CD4-positive, alpha-beta T cell treated with Interleukin-15 for 1 hour (primary cell): ENCODE data around the gene KCNJ11.

ENCODE experiments used
- DNase-seq: peaks from one replicate; pipeline ENCODE4 v3.0.0-alpha.2; 2020

The KCNJ11 gene

GRCh38 chr11:17389957-17390649, 1.6 kb upstream of the KCNJ11 start:
- DNase-seq: no peak

DNA sequence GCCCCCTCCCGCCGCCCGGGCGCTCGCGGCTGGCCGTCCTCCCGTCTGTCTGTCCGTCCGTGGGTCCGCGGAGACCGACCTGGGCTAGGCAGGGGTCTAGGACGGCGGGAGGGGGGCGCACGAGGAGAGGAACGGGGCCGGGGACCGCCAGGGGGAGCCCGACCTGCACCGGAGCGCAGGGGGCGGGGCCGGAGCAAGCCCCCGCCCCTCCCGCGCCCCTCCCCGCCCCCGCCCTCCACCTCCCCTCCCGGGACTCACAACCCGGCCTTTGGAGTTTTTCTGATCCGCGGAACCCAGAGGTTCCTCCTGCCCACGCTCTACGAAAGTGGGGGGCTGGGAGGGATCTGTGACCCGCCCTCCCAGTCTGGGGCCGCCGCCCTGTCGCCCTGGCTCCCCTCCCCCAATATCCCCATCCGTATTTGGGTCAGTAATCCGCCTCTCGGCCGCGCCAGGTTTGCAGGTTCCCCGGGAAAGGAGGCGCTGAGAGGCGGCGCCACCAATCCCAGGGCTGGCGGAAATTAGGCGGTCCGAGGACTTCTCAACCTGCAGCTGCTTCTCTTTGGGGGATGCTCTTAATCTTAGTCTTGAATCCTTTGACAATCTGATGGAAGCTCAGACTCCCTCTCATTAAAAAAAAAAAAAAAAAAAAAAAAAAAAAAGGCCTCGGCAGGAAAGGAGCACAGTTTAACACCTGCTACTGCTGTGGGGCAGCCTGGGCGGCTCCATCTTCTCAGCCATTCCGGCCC, 925 bp upstream of the KCNJ11 start:
- peak; percentile 74 for DNase-seq

- no peak for DNase-seq
Observed at GRCh38 chr11:17387811-17388210, 648 bp downstream of the KCNJ11 start.

DNA sequence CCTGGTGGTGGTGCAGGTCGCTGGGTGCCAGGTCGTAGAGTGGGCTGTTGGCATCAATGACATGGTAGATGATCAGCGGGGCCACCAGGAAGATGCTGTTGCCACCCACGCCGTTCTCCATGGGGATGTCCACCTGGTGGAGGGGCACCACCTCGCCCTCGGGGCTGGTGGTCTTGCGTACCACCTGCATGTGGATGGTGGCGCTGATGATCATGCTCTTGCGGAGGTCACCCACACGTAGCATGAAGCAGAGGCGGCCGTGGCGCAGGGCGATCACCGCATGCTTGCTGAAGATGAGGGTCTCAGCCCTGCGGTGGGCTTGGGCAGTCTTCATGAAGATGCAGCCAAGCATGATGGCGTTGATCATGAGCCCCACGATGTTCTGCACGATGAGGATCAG, 1.2 kb downstream of the KCNJ11 start:
- DNase-seq: no peak

DNA sequence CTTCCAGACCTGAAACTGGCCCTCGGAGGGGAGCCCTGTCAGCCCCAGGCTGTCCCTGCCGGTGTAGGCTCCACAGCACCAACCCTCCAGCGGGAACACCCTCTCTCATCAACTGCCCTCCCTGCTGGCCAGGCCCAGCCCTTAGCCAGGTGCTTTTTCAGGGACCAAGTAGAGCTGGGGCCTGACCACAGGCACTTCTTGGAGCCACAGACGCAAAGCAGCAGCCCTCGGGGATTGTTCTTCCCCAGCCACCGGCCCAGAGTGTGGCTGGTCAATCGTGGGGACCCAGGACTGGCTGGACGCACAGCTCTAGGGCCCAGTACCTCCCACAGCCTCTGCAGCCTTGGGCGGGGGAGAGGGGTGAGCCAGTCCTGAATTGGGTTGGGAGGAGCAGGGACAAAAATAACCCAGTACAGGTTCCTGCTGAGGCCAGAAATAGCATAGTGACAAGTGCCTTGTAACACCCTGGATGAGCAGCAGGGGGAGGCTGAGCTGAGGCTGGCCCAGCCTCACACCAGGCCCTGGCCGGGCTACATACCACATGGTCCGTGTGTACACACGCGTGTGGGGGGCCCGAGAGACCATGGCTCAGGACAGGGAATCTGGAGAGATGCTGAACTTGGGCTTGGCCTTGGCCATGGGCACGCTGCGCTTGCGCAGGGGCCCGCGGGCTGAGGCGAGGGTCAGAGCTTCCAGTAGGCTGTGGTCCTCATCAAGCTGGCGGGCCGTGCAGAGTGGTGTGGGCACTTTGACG, 2.0 kb downstream of the KCNJ11 start:
- DNase-seq: no peak

DNA sequence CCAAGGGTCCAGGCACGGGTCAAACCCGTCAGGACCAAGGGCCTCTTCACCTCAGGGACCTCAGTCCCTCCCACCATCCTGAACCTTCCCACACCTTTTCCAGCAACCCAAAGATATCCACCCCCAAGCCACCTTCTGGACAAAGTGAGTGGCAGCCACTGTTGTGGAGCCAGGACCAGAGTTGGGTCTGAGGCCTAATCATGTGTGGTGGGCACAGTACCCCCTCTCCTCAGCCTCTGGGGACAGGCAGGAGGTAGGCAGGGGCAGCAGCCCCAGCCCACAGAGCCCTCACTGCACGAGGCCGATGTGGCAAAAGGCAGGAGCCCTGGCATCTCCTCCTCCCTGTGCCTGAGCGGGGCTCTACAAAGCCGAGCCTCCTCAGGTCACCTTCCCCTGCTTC, 2.5 kb downstream of the KCNJ11 start:
- no peak for DNase-seq

GRCh38 chr11:17385492-17385891, 3.0 kb downstream of the KCNJ11 start:
- DNase-seq: no peak

DNA sequence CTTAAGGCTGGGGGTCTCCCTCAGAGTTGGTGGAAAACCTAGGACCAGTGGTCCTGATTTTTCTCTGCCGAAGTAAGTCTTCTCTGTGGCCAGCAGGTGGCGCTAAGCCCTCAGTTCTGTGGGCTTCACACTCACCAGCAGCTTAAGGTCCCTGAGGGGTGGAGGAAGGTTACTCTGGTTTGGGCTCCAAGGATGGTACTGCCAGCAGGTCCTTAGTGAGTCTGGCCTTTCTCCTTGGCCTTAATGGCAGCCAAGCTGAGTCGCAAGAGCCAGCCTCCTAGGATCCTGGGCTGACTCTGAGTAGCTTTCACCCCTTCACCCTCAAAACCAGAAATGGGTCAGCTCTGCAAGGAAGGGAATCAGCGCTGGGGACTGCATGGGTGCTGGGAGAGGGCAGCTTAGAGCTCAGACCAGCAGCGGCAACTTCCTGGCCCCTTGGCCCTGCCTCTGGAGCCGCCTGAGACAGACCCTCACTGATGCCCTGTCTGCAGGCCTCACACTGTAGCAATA, 4.4 kb downstream of the KCNJ11 start:
- DNase-seq: peak; percentile 77

DNA sequence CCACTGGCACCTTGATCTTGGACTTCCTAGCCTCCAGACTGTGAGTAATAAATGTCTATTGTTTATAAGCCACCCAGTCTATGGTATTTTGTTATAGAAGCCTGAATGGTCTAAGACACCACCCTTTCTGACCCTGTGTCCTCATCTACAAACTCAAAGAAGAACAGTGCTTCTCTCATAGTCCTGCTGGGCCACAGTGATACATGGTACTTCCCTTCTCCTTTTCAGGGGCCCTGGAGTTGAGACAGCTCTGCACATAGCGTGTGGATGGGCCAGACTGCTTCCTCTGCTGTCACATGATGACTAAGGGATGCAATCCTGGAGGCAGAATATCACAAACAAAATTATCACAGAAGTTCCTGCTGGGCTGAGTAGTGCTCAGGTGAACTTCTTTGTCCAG, 5.0 kb downstream of the KCNJ11 start:
- peak; percentile 49 for DNase-seq

DNA sequence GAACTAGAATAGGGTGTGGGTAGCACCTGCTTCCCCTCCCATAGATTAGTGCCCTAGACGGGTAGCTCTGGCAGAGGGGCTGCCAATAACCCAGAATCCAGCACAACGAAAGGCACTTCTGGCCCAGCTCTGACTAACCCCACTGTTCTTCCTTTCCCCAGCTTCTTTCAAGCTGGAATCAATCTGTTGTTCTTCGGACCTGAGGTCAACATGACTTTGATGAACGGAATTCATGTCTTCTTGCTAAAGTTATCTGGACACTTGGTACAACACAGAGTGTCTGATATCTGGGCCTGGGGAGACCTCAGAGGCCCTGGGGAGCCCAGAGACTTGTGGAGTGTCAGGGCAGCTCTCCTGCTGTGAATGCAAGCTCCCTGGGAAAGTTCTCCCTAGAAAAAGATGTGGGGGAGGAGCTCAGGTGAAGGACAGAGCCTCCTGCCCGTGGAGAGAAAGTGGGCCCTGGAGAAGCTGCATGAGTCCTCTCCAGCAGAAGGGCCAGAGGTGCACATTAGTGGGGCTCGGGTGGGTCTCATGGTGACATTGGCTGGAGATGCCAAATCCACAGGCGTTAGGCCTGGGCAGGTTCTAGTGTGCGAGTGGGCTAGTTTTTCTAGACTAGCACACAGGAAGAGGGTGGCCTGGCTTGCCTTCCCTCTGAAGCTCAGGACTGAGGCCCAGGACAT, 6.3 kb downstream of the KCNJ11 start:
- no peak for DNase-seq

DNA sequence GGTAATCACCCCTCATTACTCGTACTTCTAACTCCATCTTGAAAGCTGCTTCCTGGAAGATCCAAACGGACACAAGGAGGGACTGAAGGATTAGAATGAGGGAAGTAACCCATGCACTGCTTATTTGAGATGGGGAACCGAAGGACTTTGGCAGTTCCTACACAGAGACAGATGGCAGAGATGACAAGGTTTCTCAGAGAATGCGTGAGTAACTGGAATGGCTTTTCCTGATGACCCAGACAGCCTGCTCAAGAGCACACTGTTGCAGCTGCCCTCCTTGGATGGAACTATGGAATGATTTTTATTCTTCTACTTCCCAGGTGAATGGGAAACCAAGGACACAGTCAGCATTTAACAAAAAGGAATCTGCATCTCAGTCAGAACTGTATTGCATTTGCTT, 7.3 kb downstream of the KCNJ11 start:
- DNase-seq: no peak

GRCh38 chr11:17379383-17380180, 8.9 kb downstream of the KCNJ11 start:
- no peak for DNase-seq

DNA sequence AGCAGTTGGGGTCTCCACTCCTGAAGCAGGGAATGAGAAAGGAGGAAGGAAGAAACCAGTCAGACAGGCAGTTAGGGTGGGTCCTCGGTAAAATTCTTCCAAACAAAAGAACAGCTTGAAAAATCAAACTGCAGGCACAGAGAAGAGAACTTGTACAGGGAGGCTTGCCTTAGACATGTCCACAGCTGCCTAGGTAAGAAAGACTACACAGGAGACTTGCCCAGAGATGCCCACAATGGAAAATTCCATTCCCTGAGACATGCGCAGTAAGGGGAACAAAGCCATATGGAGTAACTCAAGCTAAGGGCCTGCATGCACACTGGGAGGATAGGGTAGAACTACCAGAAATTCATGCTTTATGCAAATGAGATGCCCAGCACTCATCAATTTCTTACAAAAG, 9.8 kb downstream of the KCNJ11 start:
- DNase-seq: no peak

DNA sequence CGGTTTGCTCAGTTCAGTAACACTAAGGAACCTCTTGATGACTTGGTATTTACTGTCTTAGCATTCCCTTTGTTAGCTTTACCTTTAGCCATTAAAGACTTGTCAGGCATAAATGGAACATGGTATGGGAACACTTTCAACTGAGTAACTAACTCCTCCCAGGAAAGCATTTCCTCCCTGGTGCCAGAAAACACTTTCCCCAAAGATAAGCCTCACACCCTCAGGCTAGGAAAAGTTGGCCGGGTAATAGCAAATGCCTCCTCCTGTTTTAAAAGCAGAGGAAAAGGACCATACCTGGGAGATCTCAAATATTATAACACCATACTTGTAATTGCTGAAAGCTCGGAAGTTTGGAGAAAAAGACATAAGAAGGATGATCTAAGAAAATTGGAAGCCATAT, 12.0 kb downstream of the KCNJ11 start:
- no peak for DNase-seq

GRCh38 chr11:17375547-17375946, 12.9 kb downstream of the KCNJ11 start:
- DNase-seq: no peak

DNA sequence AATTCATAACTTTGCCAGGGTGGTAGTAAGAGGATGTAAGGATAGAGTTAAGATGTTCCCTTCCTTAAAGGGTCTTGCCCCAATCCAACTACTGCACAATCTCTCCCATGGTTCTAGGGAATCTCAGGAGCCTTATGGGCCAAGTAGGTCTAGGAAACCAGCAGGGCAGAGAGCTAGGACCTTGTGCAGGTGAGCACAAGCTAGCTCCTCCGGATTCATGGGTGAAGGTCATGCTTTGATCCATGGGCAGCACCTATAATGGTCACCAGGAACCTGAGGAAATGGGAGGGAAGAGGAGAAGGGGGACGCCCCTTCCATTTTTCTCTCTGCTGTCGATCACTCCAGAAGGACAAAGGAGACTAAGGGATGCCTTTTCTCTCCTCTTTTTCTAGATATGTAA, 16.8 kb downstream of the KCNJ11 start:
- DNase-seq: no peak

GRCh38 chr11:17369684-17370243, 18.7 kb downstream of the KCNJ11 start:
- no peak for DNase-seq

GRCh38 chr11:17369094-17369493, 19.4 kb downstream of the KCNJ11 start:
- no peak for DNase-seq

DNA sequence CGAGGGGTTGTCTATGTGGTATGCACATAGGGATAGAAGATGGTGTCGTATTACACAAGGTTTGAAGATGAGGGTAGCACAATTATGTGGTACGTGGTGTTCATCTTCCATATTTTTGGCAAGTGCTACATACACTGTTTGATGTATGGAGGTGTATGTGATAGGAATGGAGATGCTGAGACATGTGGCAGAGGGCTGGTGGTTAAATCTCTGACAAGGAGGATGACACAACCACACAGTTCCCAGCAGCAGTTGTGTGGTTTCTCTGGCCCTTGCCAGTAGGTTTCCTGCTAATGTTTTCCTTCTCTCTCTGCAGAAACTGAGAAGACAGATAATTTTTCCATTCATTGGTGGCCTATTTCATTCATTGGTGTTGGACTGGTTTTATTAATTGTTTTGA, 19.9 kb downstream of the KCNJ11 start:
- no peak for DNase-seq

GRCh38 chr11:17366495-17366894, 22.0 kb downstream of the KCNJ11 start:
- no peak for DNase-seq

GRCh38 chr11:17354601-17354991, 33.9 kb downstream of the KCNJ11 start:
- peak; percentile 59 for DNase-seq
